NCI-H2029 treated with DMSO at 0.1 percent for 48 hours (cell line): ENCODE data around the gene ZNF784.

Experiments
- DNase-seq: peaks from one replicate; lab custom pipeline; 2025; lab: John Stamatoyannopoulos, UW

The ZNF784 gene

GRCh38 chr19:55643003-55643886, 18.9 kb upstream of the ZNF784 start, which contains the start of gene ZNF581:
Gene ZNF581 (plus strand): TSS chr19:55643649. CDS start chr19:55644572, 923 bp downstream.
- peak; percentile 44 for DNase-seq

GRCh38 chr19:55642153-55643002, 18.0 kb upstream of the ZNF784 start:
- DNase-seq: no peak

DNA sequence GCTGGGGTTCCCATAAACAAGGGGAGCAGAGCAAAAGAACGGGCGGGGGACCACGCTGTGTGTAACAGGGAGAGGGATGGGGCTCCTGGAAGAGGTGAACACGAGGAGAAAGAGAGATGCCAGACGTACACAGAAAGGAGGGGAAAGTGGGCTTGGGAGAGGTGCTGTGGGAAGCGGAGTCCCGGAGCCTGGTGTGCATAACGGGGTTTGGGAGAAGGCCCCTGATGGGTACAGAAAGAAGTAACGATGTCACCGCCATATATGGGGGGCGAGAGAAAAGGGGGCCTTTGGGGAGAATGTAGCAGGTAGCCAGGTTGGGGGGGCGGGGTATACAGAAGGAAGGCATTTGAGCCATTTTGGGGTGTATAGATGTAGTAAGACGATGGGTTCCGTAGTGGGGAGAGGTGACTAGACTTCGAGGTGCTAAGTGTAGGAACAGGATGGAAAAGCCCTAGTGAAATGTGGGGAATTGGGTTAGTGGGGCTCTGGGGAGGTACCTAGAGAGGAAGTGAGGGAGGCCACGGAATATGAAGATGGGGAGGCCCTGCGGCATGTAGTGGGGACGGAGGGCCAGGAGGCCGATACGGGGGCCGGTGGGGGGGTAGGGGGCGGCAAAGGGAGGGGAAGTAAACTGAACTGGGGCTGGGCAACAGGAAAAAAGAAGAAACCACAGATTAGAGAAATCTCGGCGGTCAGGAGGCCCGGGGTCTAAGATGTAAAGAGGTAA, 17.2 kb upstream of the ZNF784 start:
- no peak for DNase-seq

DNA sequence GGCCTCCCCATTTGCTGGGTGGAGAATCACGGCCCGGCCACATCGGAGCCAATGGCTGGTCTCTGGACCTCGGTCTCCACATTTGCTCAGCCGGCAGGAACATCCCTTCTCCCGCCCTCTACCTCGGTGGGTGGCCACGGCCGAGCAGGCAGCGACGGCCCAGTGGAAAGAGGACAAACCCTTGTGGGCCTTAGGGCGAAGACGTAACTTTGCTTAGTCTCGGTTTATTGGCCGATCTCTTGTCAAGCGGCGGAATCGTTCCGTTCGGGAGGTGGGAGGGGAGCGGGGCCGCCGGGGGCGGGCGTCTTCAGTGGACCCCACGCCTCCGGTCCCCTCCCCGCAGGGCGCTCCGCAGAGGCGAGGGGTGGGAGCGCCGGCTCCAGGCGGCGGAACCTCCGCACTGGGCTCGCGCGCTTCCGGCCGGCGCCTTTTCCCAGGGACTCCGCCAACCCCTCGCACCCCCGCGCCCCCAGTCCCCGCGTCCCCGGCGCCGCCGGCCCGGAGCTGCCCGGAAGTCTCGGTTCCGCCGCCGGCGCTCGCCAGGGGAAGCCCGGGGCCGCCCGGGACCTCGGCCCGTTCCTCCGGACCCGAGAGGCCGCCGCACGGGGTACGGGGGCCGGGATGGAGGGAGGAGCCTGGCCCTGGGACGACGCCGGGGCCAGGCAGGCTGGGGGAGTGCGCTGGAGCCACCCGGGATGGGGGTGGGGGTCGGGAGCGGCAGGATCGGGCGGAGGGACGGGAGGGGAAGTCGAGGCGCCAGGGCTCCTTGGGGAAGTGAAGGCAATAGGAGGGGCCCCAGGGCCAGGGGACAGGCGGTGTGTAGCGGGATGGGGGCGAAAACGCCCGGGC, 16.4 kb upstream of the ZNF784 start, which contains the start of gene ZNF580:
Gene ZNF580, plus strand, starts transcription at position 426 of the 849 bp plus-strand sequence. CDS start 1,507 bp downstream, outside the sequence.
- DNase-seq: no peak

- no peak for DNase-seq
Measured at GRCh38 chr19:55640043-55640576, 15.7 kb upstream of the ZNF784 start.

- no peak for DNase-seq
Measured at GRCh38 chr19:55638864-55639359, 14.5 kb upstream of the ZNF784 start.

- DNase-seq: no peak
Measured at GRCh38 chr19:55637534-55637933, 13.2 kb upstream of the ZNF784 start.

- no peak for DNase-seq
Measured at GRCh38 chr19:55636723-55637122, 12.4 kb upstream of the ZNF784 start.

- DNase-seq: no peak
Measured at GRCh38 chr19:55635856-55636440, 11.6 kb upstream of the ZNF784 start.

GRCh38 chr19:55635334-55635717, 11.0 kb upstream of the ZNF784 start:
- DNase-seq: no peak

- DNase-seq: no peak
Measured at GRCh38 chr19:55633861-55634260, 9.5 kb upstream of the ZNF784 start.

DNA sequence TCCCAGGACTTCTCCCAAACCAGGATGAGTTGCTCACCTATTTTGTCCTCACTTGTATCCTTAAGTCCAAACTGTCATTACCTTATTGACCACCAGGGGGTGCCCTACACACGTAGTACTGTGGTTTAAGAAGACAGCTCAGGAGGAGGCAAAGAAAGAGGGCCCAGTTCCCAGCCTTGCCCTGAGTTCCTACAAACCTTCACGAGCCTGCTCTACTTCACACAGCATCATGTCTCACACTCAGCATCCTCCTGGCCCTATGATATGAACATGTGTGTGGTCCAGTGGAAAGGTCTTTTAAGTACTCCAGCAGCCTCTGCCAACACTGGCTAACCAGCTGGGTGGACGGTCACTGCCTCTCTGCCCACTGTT, 8.1 kb upstream of the ZNF784 start:
- DNase-seq: peak; percentile 74

GRCh38 chr19:55626350-55626749, 2.0 kb upstream of the ZNF784 start:
- no peak for DNase-seq

DNA sequence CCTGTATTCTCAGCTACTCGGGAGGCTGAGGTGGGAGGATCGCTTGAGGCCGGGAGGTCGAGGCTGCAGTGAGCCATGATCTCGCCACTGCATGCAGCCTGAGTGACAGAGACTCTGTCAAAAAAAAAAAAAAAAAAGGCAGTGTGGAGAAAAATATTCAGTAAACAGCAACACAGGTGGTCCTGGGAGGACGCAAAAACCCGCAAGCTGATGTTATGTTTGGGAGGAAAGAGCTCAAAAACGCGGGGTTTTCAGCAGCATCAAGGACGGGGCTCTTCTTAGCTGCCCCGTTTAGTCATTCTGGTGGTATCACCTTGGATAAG, 599 bp upstream of the ZNF784 start:
- DNase-seq: no peak

- no peak for DNase-seq
Measured at GRCh38 chr19:55623561-55623960, 805 bp downstream of the ZNF784 start.

DNA sequence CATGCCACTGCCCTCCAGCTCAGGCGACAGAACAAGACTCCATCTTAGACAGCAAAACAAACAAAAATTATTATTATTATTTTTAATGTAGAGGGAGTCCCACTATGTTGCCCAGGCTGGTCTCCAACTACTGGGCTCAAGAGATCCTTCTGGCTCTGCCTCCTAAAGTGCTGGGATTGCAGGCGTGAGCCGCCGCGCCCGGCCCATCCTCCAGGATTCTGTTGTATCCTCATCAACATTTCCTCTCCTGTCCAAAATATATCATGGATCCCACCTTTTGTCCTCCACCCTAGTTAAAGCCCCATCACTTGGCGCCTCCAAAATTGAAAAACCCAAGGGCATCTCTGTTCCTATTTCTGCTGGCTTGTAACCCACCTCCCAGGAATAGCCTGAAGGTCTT, 1.2 kb downstream of the ZNF784 start:
- no peak for DNase-seq

GRCh38 chr19:55622242-55622969, 2.0 kb downstream of the ZNF784 start:
- DNase-seq: no peak

- no peak for DNase-seq
Measured at GRCh38 chr19:55621673-55622231, 2.6 kb downstream of the ZNF784 start.

DNA sequence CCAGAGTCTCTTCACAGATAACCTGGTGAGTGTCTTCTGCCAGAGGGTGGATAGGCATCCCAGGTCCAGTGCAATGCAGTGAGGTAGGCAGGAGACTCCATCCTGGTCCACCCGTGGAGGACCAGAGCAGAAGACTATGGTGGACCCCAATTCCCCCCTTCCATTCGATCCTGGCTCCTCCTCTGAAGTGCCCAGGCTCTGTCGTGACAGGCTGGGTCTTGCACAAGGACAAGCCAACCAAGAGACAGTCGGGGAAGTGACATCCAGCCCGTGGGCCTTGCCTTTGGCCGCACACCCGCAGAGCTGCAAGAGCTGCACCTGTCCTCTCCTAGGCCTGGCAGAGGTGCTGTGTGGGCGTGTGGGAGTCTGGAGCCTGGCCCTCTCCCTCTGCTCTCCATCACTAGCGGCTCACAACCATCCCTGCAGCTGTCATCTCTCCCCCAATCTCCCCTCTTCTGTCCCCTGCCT, 3.1 kb downstream of the ZNF784 start:
- DNase-seq: no peak
